K562 (cell line): ENCODE data around the gene TMEM204. TPM values are rescaled to one million over a fixed set of nuclear protein-coding genes. Genes with fewer than 3 reads are reported as not detected.
A peak's percentile ranks its signal among the peaks of the same experiment; 100 is the strongest.

Experiments used
- GMEB1 ChIP-seq: fragments of 250-450 bp; sonication (Bioruptor Pico); IDR thresholded peaks from 2 replicates; pipeline ENCODE4 v1.4.0; 2020; ENCODE audit warnings: mild to moderate bottlenecking
- GTF2F1 ChIP-seq: IDR thresholded peaks from 2 replicates; pipeline ENCODE4 v1.6.1; 2011; ENCODE audit warnings: low read depth, low read length, improper control_type of control experiment
- HDAC1 ChIP-seq, 2 experiments: fragments of 450-650 bp; IDR thresholded peaks; 2 replicates each; pipeline ENCODE4 v1.6.1; 2016 to 2017; ENCODE audit warnings: inconsistent platforms in 1 of 2, mild to moderate bottlenecking in 1 of 2, moderate library complexity in 1 of 2
- HES1 ChIP-seq: fragments of 450-650 bp; IDR thresholded peaks from 2 replicates; pipeline ENCODE4 v1.6.1; 2016; ENCODE audit warnings: low read depth, mild to moderate bottlenecking, moderate library complexity
- KDM5B ChIP-seq: fragments of 200-600 bp; sonication (generic); IDR thresholded peaks from 2 replicates; pipeline ENCODE4 v1.6.1; 2012; ENCODE audit warnings: low read depth, mild to moderate bottlenecking, moderate library complexity, low read length, control low read depth, inconsistent platforms; ENCODE audit not compliant: insufficient replicate concordance
- NFXL1 ChIP-seq: fragments of 450-650 bp; formaldehyde crosslinking; IDR thresholded peaks from 2 replicates; pipeline ENCODE4 v1.4.0; 2021; ENCODE audit warnings: mild to moderate bottlenecking
- SP1 ChIP-seq: sonication (generic); formaldehyde crosslinking; IDR thresholded peaks from 2 replicates; pipeline ENCODE4 v1.8.1; 2022; ENCODE audit warnings: mild to moderate bottlenecking, missing genetic modification reagents
- TEAD1 ChIP-seq, 2 experiments: fragments of 450-650 bp in 1 of 2; sonication (generic) in 1 of 2; formaldehyde crosslinking; IDR thresholded peaks; 2 replicates each; pipeline versions ENCODE4 v1.4.0 to v1.8.0; 2020 to 2022; ENCODE audit warnings: mild to moderate bottlenecking in 2 of 2, missing genetic modification reagents in 1 of 2
- ZNF408 ChIP-seq: fragments of 250-450 bp; sonication (Bioruptor Pico); IDR thresholded peaks from 2 replicates; pipeline ENCODE4 v1.4.0; 2020; ENCODE audit warnings: low read depth, mild to moderate bottlenecking, moderate library complexity
- polyA plus RNA-seq, 8 experiments: library from polyadenylated mRNA; depleted of rRNA in 4 of 8; stranded (reverse) in 5 of 8; unstranded in 3 of 8; fragments of >200 nt; fragmentation: Nextera tagmentation in 2 of 8; fragmentation: Illumina TruSeq in 1 of 8; extraction: Ambion mirVana in 2 of 8; extraction: Trizol in 1 of 8; gene quantifications; 2 replicates each; pipeline versions ENCODE4 v1.2.1 to v1.2.3, GENCODE V29; 2011 to 2014; ENCODE audit warnings: inconsistent platforms in 1 of 8, missing spikeins in 1 of 8
- total RNA-seq, 7 experiments: library from RNA; depleted of rRNA in 6 of 7; stranded (reverse); fragments of >200 nt in 6 of 7; fragmentation: Illumina TruSeq in 2 of 7; extraction: Trizol in 2 of 7; gene quantifications; 2 replicates each; pipeline versions ENCODE4 v1.2.1 to v1.2.3, GENCODE V29; 2011 to 2021; ENCODE audit warnings: low replicate concordance in 1 of 7
- TF ChIP-seq, protein P1 (sequence below): sonication (generic); formaldehyde crosslinking; IDR thresholded peaks from 2 replicates; pipeline ENCODE4 v1.4.0; 2020; ENCODE audit warnings: mild to moderate bottlenecking, missing genetic modification reagents
- TF ChIP-seq, protein P2 (sequence below), 2 experiments: fragments of 200-800 bp in 1 of 2; sonication (Bioruptor generic) in 1 of 2; sonication (generic) in 1 of 2; formaldehyde crosslinking in 1 of 2; IDR thresholded peaks in 1 of 2; conservative IDR thresholded peaks in 1 of 2; 2 replicates each; pipeline versions ENCODE4 v1.5.0 to v1.6.1; 2016 to 2020; ENCODE audit warnings: missing compliant biosample characterization in 1 of 2, missing genetic modification characterization in 1 of 2, missing genetic modification reagents in 1 of 2
- TF ChIP-seq, protein P3 (sequence below), 2 experiments: IDR thresholded peaks; 2 replicates each; pipeline ENCODE4 v1.6.1; 2011; ENCODE audit warnings: borderline replicate concordance in 1 of 2, control low read depth in 1 of 2, low read depth in 1 of 2, low read length in 1 of 2, mild to moderate bottlenecking in 1 of 2, mixed read lengths in 1 of 2, moderate library complexity in 1 of 2; ENCODE audit not compliant: insufficient read depth in 1 of 2, insufficient read length in 1 of 2, poor library complexity in 1 of 2, severe bottlenecking in 1 of 2; ENCODE audit errors: extremely low read depth in 1 of 2

The TMEM204 gene
- total and polyA plus RNA-seq, 9 of the 15 experiments (the other 6 are each of a cell fraction or from before 2014, with no cell fraction given), result 0.04 to 0.18 TPM; not detected in 7

DNA sequence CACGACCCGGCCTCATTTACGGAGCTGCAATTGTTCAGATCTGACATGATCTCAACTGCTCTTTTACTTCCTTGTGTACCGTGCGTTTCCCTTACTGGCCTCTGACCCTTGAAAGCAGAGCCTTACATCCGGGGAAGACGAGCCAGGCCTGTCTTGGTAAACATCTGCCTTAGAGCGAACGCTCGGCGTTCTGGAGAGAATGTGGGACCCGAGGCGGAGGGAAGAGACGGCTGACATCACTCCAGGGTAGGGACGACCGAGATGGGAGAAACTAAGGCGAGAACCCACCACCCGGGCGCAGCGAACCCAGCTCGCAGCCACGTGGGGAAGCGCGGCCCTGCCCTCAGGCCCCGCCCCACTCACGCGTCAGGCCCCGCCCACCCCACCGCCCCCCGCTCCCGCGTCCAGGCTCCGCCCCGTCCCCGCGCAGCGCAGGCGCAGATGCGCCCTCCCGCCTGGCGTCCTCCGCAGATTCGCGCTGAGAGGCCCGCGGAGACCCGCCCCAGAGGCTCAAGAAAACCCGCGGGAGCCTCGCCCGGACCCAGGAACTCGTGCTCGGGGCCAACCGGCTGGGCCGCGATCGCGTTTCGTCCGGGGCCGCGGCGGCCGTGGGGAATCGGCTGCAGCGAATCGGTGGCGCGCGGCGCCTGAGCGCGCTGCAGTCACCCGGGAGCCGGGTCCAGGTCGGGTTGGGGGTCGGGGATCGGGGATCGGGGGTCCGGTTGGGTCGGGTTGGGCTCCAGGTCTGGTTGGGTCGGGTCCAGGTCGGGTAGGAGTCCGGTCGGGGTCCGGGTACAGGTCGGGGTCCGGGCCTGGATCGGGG is 40.3 kb upstream of the TMEM204 start, which contains the start of gene TELO2 (continued):
- TF ChIP-seq, protein P1, sequence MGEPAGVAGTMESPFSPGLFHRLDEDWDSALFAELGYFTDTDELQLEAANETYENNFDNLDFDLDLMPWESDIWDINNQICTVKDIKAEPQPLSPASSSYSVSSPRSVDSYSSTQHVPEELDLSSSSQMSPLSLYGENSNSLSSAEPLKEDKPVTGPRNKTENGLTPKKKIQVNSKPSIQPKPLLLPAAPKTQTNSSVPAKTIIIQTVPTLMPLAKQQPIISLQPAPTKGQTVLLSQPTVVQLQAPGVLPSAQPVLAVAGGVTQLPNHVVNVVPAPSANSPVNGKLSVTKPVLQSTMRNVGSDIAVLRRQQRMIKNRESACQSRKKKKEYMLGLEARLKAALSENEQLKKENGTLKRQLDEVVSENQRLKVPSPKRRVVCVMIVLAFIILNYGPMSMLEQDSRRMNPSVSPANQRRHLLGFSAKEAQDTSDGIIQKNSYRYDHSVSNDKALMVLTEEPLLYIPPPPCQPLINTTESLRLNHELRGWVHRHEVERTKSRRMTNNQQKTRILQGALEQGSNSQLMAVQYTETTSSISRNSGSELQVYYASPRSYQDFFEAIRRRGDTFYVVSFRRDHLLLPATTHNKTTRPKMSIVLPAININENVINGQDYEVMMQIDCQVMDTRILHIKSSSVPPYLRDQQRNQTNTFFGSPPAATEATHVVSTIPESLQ (CRISPR knock-in tag), result peak; percentile 25; the same call in 1 of the 2 replicates
- TF ChIP-seq GMEB1 (CRISPR knock-in tag) (peak; percentile 79), HES1 (peak; percentile 63; the same call in 1 of the 2 replicates), ZNF408 (CRISPR knock-in tag) (no peak), HDAC1 (IDR thresholded peaks at IDR 0.05) (peak; percentile 11 to 91; a peak in 2 of 4 replicates), SP1 (CRISPR knock-in tag) (peak; percentile 60), NFXL1 (CRISPR knock-in tag) (0 out of 2 replicates have a peak, but pooled peaks have one; percentile 30), KDM5B (peak; percentile 71), TEAD1 (CRISPR knock-in tag; IDR thresholded peaks at IDR 0.05) (peak; percentile 35 to 86; a peak in 2 of 4 replicates), GTF2F1 (no peak)
- TF ChIP-seq, protein P2, sequence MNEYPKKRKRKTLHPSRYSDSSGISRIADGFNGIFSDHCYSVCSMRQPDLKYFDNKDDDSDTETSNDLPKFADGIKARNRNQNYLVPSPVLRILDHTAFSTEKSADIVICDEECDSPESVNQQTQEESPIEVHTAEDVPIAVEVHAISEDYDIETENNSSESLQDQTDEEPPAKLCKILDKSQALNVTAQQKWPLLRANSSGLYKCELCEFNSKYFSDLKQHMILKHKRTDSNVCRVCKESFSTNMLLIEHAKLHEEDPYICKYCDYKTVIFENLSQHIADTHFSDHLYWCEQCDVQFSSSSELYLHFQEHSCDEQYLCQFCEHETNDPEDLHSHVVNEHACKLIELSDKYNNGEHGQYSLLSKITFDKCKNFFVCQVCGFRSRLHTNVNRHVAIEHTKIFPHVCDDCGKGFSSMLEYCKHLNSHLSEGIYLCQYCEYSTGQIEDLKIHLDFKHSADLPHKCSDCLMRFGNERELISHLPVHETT (CRISPR knock-in tag; conservative IDR thresholded peaks at IDR 0.05 in 1 of 2, IDR thresholded peaks at IDR 0.05 in 1 of 2), result peak in 1 of 2 experiments; percentile 67; a peak in 2 of 4 replicates
- TF ChIP-seq, protein P3, sequence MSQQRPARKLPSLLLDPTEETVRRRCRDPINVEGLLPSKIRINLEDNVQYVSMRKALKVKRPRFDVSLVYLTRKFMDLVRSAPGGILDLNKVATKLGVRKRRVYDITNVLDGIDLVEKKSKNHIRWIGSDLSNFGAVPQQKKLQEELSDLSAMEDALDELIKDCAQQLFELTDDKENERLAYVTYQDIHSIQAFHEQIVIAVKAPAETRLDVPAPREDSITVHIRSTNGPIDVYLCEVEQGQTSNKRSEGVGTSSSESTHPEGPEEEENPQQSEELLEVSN (IDR thresholded peaks at IDR 0.05; ENCODE audit: borderline replicate concordance in 1 of 2, extremely low read depth in 1 of 2, insufficient read depth in 1 of 2, insufficient read length in 1 of 2, low read depth in 1 of 2, low read length in 1 of 2, poor library complexity in 1 of 2, severe bottlenecking in 1 of 2), result peak; percentile 93 to 95
